ENCODE measurements around the gene SP110. TPM values are rescaled to one million over a fixed set of nuclear protein-coding genes. Genes with fewer than 3 reads are reported as not detected.

The SP110 gene
- total and polyA plus RNA-seq, 2 donors (not counting 1 experiment from before 2014, with no cell fraction given), result 162 to 280 TPM

GRCh38 chr2:230221493-230221892, 1.7 kb upstream of the SP110 start:
- H3K4me3 Mint-ChIP-seq, result peak overlapping the region; percentile 55
- 100% methylated on average over 1 of the region's 4 CpGs for WGBS (ENCODE audit: insufficient coverage)

More at GRCh38 chr2:230221493-230221892, 1.7 kb upstream of the SP110 start:
- peak overlapping the region; percentile 44 for H3K4me2 ChIP-seq (replicated peaks; ENCODE audit: low read depth, low read length, poor library complexity, severe bottlenecking)
- peaks cover 1 to 7% of the 10 kb centered on the region in 2 experiments for H3K36me3 ChIP-seq (replicated peaks in 1 of 2; ENCODE audit: control extremely low read depth in 1 of 2, control insufficient read depth in 1 of 2, extremely low read depth in 1 of 2, insufficient read depth in 2 of 2, low read length in 1 of 2)
- H2AFZ ChIP-seq (ENCODE audit: insufficient read depth, low read depth, low read length, poor library complexity, severe bottlenecking), result no peak overlapping the region
- H3K79me2 ChIP-seq (ENCODE audit: control insufficient read depth, insufficient read depth, low read length), result peaks cover 82% of the 10 kb centered on the region
- no peak overlapping the region for H3K4me3 ChIP-seq (ENCODE audit: control extremely low read depth in 1 of 5, extremely low read depth in 1 of 5, insufficient read depth in 1 of 5, low read depth in 2 of 5, low read length in 4 of 5)
- H3K27me3 ChIP-seq (replicated peaks in 1 of 4; ENCODE audit: control extremely low read depth in 1 of 4, control insufficient read depth in 3 of 4, insufficient read depth in 4 of 4, low read length in 3 of 4), result no peaks in the 10 kb centered on the region
- H3K27ac ChIP-seq (ENCODE audit: low read length in 2 of 2), result peak overlapping the region; percentile 37 to 86
- Mint-ChIP-seq H3K9me3 (ENCODE audit: insufficient read depth) (no peaks in the 10 kb centered on the region), H3K4me1 (peaks cover 78% of the 10 kb centered on the region), H3K27ac (peak overlapping the region; percentile 81), H3K27me3 (no peaks in the 10 kb centered on the region)
- no peak overlapping the region for H3K9ac ChIP-seq (ENCODE audit: low read length)
- peak; percentile 69 for DNase-seq
- ChIA-PET POLR2A (interaction anchor here (1.4 kb wide), 1 partner anchor 9 kb away, joined by 4 read pairs; no protein-coding TSS in a partner anchor), CTCF (interaction anchor here (0.7 to 1.4 kb wide), 3 partner anchors 12 to 46 kb away, joined by 3 to 4 read pairs (median 3); no protein-coding TSS in a partner anchor)
- intact Hi-C loops (cut with micrococcal nuclease), result loop anchor here (5.0 kb wide), 1 partner anchor 1391 kb away; no protein-coding TSS in a partner anchor
- H3K9me3 ChIP-seq (ENCODE audit: control extremely low read depth in 1 of 3, control insufficient read depth in 2 of 3, insufficient read depth in 1 of 3, low read length in 2 of 3), result no peaks in the 10 kb centered on the region
- H4K20me1 ChIP-seq (ENCODE audit: control insufficient read depth, insufficient read depth, low read length, poor library complexity, severe bottlenecking), result peaks cover 9% of the 10 kb centered on the region
- peaks cover 64 to 79% of the 10 kb centered on the region in 2 donors for H3K4me1 ChIP-seq (ENCODE audit: control insufficient read depth in 2 of 2, insufficient read depth in 2 of 2, low read length in 2 of 2)
- TF ChIP-seq CTCF (IDR thresholded peaks at IDR 0.05), result no peak
- ATAC-seq (ENCODE audit: low read depth), result no peak

Data from B cell (primary cell).